ENCODE measurements around the gene PDXK. TPM values are rescaled to one million over a fixed set of nuclear protein-coding genes. Genes with fewer than 3 reads are reported as not detected.
A peak's percentile ranks its signal among the peaks of the same experiment; 100 is the strongest.

PDXK gene
- total and polyA plus RNA-seq, 2 of the 13 experiments (the other 11 are each of a cell fraction or from before 2014, with no cell fraction given): 114 to 184 TPM

GRCh38 chr21:43783098-43783700 lies 64.3 kb downstream of the PDXK start (continued):
- no peak; the same call in 1 of the 2 replicates for TF ChIP-seq GZF1 (CRISPR knock-in tag; IDR thresholded peaks at IDR 0.05)
- TF ChIP-seq, protein P1, sequence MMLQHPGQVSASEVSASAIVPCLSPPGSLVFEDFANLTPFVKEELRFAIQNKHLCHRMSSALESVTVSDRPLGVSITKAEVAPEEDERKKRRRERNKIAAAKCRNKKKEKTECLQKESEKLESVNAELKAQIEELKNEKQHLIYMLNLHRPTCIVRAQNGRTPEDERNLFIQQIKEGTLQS (CRISPR knock-in tag; IDR thresholded peaks at IDR 0.05): no peak
- TF ChIP-seq ZNF749 (CRISPR knock-in tag; IDR thresholded peaks at IDR 0.05; ENCODE audit: borderline replicate concordance): no peak
- no peak for TF ChIP-seq ZNF878 (CRISPR knock-in tag; IDR thresholded peaks at IDR 0.05)
- TF ChIP-seq ZNF580 (CRISPR knock-in tag; IDR thresholded peaks at IDR 0.05; ENCODE audit: borderline replicate concordance, low read depth): no peak
- TF ChIP-seq IKZF1 (IDR thresholded peaks at IDR 0.05): no peak
- TF ChIP-seq PAWR (CRISPR knock-in tag; IDR thresholded peaks at IDR 0.05; ENCODE audit: borderline replicate concordance): no peak
- TF ChIP-seq SIX4 (CRISPR knock-in tag; IDR thresholded peaks at IDR 0.05): 0 out of 2 replicates have a peak, but pooled peaks have one; percentile 61
- TF ChIP-seq, protein P2, sequence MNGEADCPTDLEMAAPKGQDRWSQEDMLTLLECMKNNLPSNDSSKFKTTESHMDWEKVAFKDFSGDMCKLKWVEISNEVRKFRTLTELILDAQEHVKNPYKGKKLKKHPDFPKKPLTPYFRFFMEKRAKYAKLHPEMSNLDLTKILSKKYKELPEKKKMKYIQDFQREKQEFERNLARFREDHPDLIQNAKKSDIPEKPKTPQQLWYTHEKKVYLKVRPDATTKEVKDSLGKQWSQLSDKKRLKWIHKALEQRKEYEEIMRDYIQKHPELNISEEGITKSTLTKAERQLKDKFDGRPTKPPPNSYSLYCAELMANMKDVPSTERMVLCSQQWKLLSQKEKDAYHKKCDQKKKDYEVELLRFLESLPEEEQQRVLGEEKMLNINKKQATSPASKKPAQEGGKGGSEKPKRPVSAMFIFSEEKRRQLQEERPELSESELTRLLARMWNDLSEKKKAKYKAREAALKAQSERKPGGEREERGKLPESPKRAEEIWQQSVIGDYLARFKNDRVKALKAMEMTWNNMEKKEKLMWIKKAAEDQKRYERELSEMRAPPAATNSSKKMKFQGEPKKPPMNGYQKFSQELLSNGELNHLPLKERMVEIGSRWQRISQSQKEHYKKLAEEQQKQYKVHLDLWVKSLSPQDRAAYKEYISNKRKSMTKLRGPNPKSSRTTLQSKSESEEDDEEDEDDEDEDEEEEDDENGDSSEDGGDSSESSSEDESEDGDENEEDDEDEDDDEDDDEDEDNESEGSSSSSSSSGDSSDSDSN (CRISPR knock-in tag; IDR thresholded peaks at IDR 0.05): peak; percentile 54
- peak; percentile 77; the same call in 1 of the 2 replicates for TF ChIP-seq ETV5 (CRISPR knock-in tag; IDR thresholded peaks at IDR 0.05; ENCODE audit: borderline replicate concordance)
- peak; percentile 75; the same call in 1 of the 2 replicates for TF ChIP-seq MYC (CRISPR knock-in tag; IDR thresholded peaks at IDR 0.05; ENCODE audit: borderline replicate concordance)
- peak; percentile 80 for TF ChIP-seq RARA (CRISPR knock-in tag; IDR thresholded peaks at IDR 0.05)
- TF ChIP-seq ZSCAN22 (CRISPR knock-in tag; IDR thresholded peaks at IDR 0.05): no peak
- no peak for TF ChIP-seq TBP (CRISPR knock-in tag; IDR thresholded peaks at IDR 0.05)
- TF ChIP-seq MEF2D (CRISPR knock-in tag; IDR thresholded peaks at IDR 0.05): peak; percentile 80; the same call in 1 of the 2 replicates
- no peak for TF ChIP-seq MTF2 (CRISPR knock-in tag; IDR thresholded peaks at IDR 0.05; ENCODE audit: borderline replicate concordance)
- peak; percentile 52 for TF ChIP-seq ZNF781 (CRISPR knock-in tag; IDR thresholded peaks at IDR 0.05; ENCODE audit: borderline replicate concordance, not compliant biosample characterization)
- TF ChIP-seq U2AF2 (IDR thresholded peaks at IDR 0.05; ENCODE audit: low read depth, low read length): no peak
- TF ChIP-seq FOSL2 (CRISPR knock-in tag; IDR thresholded peaks at IDR 0.05): peak; percentile 74
- 0 out of 2 replicates have a peak, but pooled peaks have one; percentile 70 for TF ChIP-seq SKIL (CRISPR knock-in tag; IDR thresholded peaks at IDR 0.05; ENCODE audit: borderline replicate concordance)
- no peak for TF ChIP-seq ZBTB1 (CRISPR knock-in tag; IDR thresholded peaks at IDR 0.05; ENCODE audit: borderline replicate concordance)
- TF ChIP-seq ZNF549 (CRISPR knock-in tag; IDR thresholded peaks at IDR 0.05): no peak
- TF ChIP-seq ZNF629 (CRISPR knock-in tag; conservative IDR thresholded peaks at IDR 0.05): peak; percentile 48; the same call in 1 of the 2 replicates
- TF ChIP-seq GTF3A (CRISPR knock-in tag; conservative IDR thresholded peaks at IDR 0.05): no peak
- TF ChIP-seq FOXP1 (IDR thresholded peaks at IDR 0.05): no peak
- TF ChIP-seq FOXP1 (CRISPR knock-in tag; IDR thresholded peaks at IDR 0.05): peak; percentile 68
- TF ChIP-seq PBX2 (CRISPR knock-in tag; IDR thresholded peaks at IDR 0.05): no peak

All from HepG2 (cell line).